GM18951 (cell line): ENCODE data around the gene TMEM164.
"Not testable (repeated sequence)": the region's sequence is repeated elsewhere in the genome, so short reads cannot be mapped to it uniquely, and the experiment has no call there.

Source experiments
- POLR2A ChIP-seq: IDR thresholded peaks from 4 replicates; pipeline ENCODE4 v1.6.1; 2011; ENCODE audit warnings: mild to moderate bottlenecking; ENCODE audit not compliant: insufficient read length, insufficient read depth; ENCODE audit errors: extremely low read depth
- in situ Hi-C: fragments of 300-500 bp; cut with MboI; formaldehyde crosslinking; loops from one replicate; pipeline ENCODE4 v1.12.0; 2022; ENCODE audit warnings: low sequenced_read_pairs, mixed read lengths, inconsistent platforms; ENCODE audit not compliant: unreplicated experiment

Gene TMEM164

DNA sequence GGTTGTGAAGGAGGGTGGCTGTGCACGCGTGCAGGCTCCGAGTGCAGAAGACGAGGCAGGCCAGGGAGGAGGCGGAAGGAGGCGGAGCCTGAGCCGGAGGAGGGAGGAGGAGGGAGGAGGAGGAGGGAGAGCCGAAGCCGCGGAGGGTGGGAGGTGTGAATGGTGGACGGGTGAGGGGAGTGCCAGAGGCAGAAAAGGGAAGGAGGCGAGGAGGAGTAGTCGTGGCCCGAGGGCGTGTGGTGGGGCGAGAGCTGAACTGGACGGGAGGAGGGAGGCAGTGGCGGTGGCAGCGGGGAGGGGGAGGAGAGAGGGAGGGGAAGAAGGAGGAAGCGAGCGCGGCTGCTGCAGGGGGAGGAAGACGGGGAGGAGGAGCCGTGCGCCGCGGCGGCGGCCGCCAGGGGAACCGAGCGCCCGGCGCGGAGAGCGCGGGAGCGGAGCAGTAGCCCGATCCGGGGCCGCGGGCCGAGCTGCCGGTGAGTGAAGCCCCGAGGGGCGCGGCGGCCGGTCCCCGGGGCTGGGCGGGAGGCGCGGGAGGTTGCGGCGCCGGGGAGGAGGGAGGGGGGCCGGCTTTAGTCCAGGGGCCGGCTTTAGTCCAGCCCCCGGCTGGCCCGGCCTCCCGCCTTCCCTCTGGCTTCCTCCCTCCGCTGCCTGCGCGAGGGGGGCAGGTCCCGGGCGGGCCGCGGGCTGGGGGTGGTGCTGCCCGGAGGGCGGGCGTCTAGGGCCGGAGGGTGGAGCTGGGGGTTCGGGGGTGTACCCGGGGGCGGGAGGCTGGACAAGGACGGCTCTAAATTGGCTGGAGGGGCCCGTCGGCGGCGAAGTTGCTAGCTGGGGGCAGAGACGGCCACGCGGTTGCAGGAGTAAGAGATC lies at the start of gene TMEM164:
Gene TMEM164 (plus strand): TSS at position 815 of the 867 bp plus-strand sequence. CDS start 661 bp downstream, outside the sequence.
- peak; percentile 42 for TF ChIP-seq POLR2A
- in situ Hi-C loops: no loop called here

DNA sequence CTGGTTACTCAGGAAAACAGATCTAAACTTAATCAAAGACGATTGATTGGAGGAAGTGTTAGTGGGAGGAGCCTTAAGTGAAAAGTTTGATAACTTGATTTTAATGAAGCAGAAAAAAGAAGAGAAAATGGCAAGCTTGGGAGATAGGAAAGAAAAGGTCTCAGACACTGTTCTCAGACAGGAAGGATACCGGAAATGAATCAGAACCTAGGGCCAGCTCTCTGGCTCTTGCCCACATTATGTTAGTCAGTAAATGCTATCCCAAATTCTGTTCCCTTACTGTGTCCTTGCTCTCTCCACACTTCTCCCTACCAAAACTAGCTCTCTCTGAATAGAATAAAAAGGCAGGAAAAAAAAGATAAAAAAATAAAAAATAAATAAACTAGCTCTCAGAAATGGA lies 48.6 kb upstream of the TMEM164 start:
- TF ChIP-seq POLR2A: no peak
- in situ Hi-C loops: no loop called here

DNA sequence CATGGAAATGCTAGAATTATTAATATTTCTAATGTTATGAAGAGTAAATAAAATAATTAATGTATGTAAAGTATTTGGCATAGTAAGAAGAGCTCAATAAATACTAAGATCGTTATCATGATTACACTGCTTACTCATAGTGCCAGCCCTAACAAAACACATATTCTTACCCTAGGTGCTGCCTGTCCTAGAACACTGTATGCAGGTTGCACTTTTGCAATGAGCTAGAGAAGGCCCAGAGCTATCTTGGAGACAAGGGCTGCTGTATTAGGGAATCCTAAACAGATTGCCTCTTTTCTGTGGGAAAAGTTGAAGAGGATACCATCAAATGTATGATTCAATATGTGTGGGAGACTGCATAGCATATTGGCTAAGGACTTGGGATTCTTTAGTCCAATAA lies 48.0 kb upstream of the TMEM164 start:
- no peak for TF ChIP-seq POLR2A

DNA sequence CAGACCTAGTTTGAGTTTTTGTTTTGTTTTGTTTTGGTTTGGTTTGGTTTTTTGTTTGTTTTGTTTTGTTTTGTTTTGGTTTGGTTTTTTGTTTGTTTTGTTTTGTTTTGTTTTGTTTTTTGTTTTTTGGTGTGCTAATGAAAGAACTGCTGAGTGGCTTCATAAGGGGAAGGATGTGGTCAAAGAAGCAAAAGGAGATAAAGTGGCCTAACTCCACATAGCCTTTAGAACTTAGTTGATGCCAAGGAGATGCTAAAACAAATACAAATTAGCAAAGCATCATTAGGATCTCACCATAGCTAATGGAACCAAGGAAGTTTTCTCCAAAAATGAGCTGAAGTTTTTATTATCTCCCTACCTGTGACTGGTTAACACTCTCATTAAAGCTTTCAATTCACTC lies 44.6 kb upstream of the TMEM164 start:
- in situ Hi-C loops: no loop called here
- TF ChIP-seq POLR2A: no peak

More for the DNA sequence above, 48.0 kb upstream of the TMEM164 start:
- in situ Hi-C loops: no loop called here

DNA sequence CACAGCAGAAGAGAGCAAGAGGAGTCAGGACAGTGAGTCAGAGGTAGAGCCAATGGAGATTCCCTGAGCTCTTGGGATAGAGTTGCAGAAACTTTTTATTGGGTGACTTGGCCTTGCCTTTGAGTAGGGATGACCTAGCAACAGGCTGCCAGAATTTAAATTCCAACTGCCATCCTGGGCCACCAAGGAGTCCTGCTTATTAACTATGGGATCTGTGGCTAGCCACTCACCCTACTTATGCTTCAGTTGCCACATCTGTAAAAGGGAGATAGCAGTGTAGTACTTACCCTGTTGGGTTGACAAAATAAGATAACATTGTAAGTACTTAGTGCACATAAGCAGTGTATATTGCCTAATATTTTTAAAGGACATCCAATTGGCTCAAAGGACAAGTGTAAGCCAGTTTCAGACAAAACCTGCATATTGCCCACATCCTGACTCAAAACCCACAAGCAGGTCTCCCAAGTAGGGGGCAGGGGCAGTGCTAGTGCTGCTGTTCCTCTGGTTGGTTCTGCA lies 43.5 kb upstream of the TMEM164 start:
- TF ChIP-seq POLR2A: no peak
- in situ Hi-C loops: no loop called here

DNA sequence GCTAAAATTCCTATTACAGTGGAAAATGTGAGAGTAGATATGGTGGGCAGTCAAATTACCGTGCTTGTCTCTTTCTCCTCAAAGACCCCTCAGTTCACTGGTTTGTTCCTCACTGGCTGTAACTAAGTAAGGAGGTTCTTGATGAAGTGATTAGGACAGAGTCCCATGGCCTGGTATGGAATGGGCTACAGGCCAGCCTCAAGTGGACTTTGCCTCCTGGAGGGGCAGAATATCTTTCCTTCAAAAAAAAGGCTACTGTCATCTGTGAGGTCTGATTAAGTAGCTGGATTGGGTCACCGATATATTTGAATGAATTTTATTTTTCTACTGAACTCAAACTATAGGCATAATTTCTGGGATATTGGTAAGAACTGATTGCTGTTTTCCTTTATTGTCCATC lies 38.5 kb upstream of the TMEM164 start:
- no peak for TF ChIP-seq POLR2A
- in situ Hi-C loops: no loop called here

DNA sequence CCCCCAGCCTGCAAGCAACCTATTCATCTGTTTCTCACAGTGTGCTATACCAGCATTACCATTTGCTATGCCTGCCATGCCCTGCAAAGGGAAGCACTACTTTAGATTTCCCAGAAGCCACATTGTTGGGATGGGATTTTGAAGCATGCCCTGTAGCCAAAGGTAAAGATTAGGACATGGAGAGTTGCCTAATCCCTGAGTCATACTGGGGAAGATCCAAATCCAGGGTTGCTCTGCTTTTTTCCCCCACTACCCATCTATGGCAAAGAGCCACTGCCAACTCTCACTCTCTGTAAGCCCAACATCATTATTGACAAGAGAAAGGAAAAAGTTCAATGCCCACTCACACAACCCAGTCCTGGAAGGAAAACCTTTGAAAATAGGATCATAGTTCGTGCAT lies 36.7 kb upstream of the TMEM164 start:
- no peak for TF ChIP-seq POLR2A
- in situ Hi-C loops: no loop called here

DNA sequence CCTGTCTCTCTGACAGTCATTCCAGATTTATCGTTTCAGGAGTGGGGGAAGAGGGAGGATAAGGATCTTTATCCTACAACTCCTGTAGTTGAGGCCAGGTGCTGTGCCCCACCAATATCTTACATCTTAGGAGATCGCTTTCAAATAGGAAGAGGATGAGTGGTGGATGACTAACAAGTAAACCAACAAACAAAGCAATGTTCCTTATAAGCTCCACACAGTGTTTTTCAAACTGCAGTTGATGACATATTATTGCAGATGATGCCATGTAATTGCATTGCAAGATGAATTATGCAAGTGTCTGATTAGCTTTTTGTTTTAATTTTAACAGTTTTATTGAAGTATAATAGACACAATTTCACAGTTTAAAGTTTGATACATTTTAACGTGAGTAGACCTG lies 35.8 kb upstream of the TMEM164 start:
- in situ Hi-C loops: no loop called here

DNA sequence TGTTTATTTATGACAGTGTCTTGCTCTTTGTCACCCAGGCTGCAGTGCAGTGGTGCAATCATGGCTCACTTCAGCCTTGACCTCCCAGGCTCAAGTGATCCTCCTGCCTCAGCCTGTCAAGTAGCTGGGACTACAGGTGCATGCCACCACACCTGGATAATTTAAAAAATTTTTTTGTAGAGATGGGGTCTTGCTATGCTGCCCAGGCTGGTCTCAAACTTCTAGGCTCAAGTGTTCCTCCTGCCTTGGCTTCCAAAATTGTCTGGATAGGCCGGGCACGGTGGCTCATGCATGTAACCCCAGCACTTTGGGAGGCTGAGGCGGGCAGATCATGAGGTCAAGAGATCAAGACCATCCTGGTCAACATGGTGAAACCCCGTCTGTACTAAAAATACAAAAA lies 32.1 kb upstream of the TMEM164 start:
- in situ Hi-C loops: not testable (repeated sequence)

More for the DNA sequence above, 35.8 kb upstream of the TMEM164 start:
- TF ChIP-seq POLR2A: no peak

DNA sequence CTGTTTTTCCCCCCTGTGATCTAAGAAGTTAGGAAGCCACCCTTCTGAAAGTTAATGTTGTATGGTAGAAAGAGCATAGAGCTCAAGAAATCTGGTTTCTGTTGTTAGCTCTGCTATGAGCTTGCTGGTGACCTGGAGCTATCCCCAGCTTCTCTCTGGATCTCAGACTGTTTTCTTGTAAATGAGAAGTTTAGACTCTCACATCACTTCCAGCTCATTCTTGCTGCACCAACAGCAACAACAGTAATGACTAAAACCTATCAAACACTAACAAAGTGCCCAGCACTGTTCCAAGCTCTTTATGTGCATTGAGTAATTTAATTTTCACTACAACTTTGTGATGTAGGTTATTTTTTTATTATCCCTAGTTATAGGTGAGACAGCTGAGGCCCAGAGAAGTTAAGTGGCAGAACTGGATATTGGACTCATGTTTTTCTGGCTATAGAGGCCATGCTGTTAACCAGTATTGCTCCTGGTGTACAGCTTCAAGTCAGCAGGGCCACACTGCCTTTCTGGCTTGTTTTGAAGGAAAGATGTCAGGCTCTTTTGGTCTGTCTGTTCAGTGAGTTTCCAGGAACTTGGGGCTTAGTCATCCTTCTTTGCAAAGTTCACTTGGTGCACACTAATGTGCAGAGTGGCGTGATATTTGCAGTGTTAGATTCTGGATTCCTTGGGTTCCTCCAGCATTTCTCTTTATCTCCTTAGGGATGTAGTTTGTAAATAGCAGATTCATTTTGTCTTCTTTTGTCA lies 27.8 kb upstream of the TMEM164 start:
- no peak for TF ChIP-seq POLR2A
- in situ Hi-C loops: no loop called here

DNA sequence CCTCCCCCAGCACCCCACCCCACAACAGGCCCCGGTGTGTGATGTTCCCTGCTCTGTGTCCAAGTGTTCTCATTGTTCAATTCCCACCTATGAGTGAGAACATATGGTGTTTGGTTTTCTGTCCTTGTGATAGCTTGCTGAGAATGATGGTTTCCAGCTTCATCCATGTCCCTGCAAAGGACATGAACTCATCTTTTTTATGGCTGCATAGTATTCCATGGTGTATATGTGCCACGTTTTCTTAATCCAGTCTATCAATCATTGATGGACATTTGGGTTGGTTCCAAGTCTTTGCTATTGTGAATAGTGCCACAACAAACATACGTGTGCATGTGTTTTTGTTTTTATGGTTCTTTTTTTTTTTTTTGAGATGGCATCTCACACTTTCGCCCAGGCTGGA lies 17.7 kb upstream of the TMEM164 start:
- in situ Hi-C loops: not testable (repeated sequence)

DNA sequence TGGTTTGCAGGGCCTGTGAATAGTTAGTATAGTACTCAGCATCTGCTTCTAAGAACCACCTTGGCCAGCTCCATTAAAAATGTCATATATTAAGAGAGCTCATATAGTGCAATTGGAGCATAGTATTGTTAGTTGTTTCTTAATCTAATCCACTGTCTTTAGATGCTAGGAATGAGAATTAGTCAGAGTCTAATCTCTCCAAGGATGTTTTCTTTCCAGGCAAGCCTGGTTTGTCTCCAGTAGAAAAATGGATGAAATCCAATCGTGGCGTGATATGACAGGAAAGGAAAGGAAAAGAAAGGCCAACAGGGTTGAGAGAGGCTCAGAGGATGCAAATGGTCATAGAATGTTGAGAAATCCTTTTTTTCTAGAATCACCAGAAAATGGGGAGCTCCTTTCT lies 15.0 kb upstream of the TMEM164 start:
- in situ Hi-C loops: no loop called here
- no peak for TF ChIP-seq POLR2A

DNA sequence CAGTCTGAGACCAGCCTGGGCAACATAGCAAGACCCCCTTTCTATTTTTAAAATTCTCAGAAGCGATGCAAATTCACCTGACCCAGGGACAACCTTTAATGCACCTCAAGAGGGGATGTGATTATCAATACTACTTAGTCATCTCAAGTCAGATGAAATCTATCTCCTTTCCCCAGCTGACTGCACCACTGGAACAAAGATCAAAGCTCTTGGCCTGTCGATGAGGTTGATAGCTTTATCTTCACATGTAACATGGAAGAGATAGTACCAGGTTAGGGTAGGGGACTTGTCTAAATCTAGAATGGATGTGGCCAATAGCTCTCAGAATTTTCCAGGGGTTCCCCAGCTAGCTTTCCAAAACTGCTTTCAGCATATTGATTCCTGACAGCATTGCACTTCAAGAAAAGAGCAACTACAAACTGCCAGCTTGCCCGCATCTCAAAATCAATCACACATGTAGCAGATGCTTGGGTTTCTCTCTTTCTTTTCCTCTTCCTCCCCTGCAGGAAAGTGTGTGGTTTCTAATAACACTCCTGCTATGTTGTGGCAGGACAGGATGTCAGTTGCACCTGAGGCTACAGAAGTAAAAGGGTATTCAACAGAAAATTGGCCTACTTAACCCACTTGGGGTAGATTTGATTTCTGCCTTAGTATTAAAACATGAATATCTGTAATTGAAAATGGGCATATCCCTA lies 12.2 kb upstream of the TMEM164 start:
- in situ Hi-C loops: no loop called here
- TF ChIP-seq POLR2A: no peak
